Spinal cord (tissue), 10 donors: Measurements from ENCODE around the gene PLA2G4F. TPM values are rescaled to one million over a fixed set of nuclear protein-coding genes. Genes with fewer than 3 reads are reported as not detected.

Source experiments
- DNase-seq, 6 donors: peaks; one replicate each; pipeline versions ENCODE4 v3.0.0 to v3.0.0-alpha.2; 2013 to 2015; ENCODE audit warnings: low spot score in 6 of 6, low read depth in 4 of 6
- H3K27ac ChIP-seq: one replicate; pipeline ENCODE4 v1.5.1; 2013; ENCODE audit warnings: low read depth, low read length, control low read depth
- H3K27me3 ChIP-seq: one replicate; pipeline ENCODE4 v1.6.1; 2013; ENCODE audit warnings: low read length; ENCODE audit not compliant: control insufficient read depth, insufficient read depth
- H3K36me3 ChIP-seq: one replicate; pipeline ENCODE4 v1.6.1; 2013; ENCODE audit warnings: low read length; ENCODE audit not compliant: control insufficient read depth, insufficient read depth
- H3K4me1 ChIP-seq: one replicate; pipeline ENCODE4 v1.6.1; 2013; ENCODE audit warnings: low read length; ENCODE audit not compliant: control insufficient read depth, insufficient read depth
- H3K4me3 ChIP-seq: one replicate; pipeline ENCODE4 v1.5.1; 2013; ENCODE audit warnings: low read depth, low read length, control low read depth
- H3K9me3 ChIP-seq: one replicate; pipeline ENCODE4 v1.6.1; 2013; ENCODE audit warnings: low read length; ENCODE audit not compliant: control insufficient read depth, insufficient read depth
- WGBS: methylation state at CpG from one replicate; pipeline ENCODE4 v1.1.5; 2013; ENCODE audit warnings: missing lambda C conversion rate; ENCODE audit not compliant: insufficient coverage; 5-methylcytosine and 5-hydroxymethylcytosine counted together
- polyA plus RNA-seq, 2 donors: library from polyadenylated mRNA; unstranded; fragments of 120-200 nt; gene quantifications; one replicate each; pipeline ENCODE4 v1.2.1, GENCODE V29; 2013; ENCODE audit not compliant: insufficient read length in 2 of 2
- total RNA-seq, 2 donors: library from RNA; depleted of rRNA in 1 of 2; stranded (reverse); fragments of 120-200 nt in 1 of 2; fragments of >200 nt in 1 of 2; gene quantifications; one replicate each; pipeline versions ENCODE4 v1.2.3 to v1.2.4, GENCODE V29; 2013 to 2014
- donor health status: healthy.

The PLA2G4F gene
- total and polyA plus RNA-seq, 4 donors, result 0.11 to 0.25 (median 0.21) TPM; not detected in 1

- no peak for DNase-seq
- whole genome bisulfite sequencing, result 79% methylated on average over 14 of the region's 17 CpGs
- H3K36me3 ChIP-seq, result no peaks in the 10 kb centered on the region
Measured at GRCh38 chr15:42150219-42150970, 6.0 kb downstream of the PLA2G4F start.

GRCh38 chr15:42149493-42150218 lies 6.8 kb downstream of the PLA2G4F start:
- Histone ChIP-seq H3K27ac (no peak overlapping the region), H3K27me3 (no peaks in the 10 kb centered on the region), H3K4me3 (no peak overlapping the region), H3K9me3 (no peaks in the 10 kb centered on the region), H3K4me1 (peaks cover 25% of the 10 kb centered on the region), H3K36me3 (no peaks in the 10 kb centered on the region)
- WGBS, result 87% methylated on average over 14 of the region's 14 CpGs
- DNase-seq, result no peak

More at GRCh38 chr15:42150219-42150970, 6.0 kb downstream of the PLA2G4F start:
- H3K4me1 ChIP-seq, result peaks cover 26% of the 10 kb centered on the region
- H3K27ac ChIP-seq, result no peak overlapping the region
- no peak overlapping the region for H3K4me3 ChIP-seq
- H3K9me3 ChIP-seq, result no peaks in the 10 kb centered on the region
- no peaks in the 10 kb centered on the region for H3K27me3 ChIP-seq

GRCh38 chr15:42148808-42149492 lies 7.5 kb downstream of the PLA2G4F start:
- no peak overlapping the region for H3K27ac ChIP-seq
- H3K4me1 ChIP-seq, result peaks cover 18% of the 10 kb centered on the region
- no peaks in the 10 kb centered on the region for H3K36me3 ChIP-seq
- no peak overlapping the region for H3K4me3 ChIP-seq
- 79% methylated on average over 12 of the region's 12 CpGs for WGBS
- H3K27me3 ChIP-seq, result no peaks in the 10 kb centered on the region
- no peaks in the 10 kb centered on the region for H3K9me3 ChIP-seq
- no peak for DNase-seq

- no peak for DNase-seq
- Histone ChIP-seq H3K36me3 (no peaks in the 10 kb centered on the region), H3K27me3 (no peaks in the 10 kb centered on the region), H3K4me3 (no peak overlapping the region), H3K4me1 (peaks cover 13% of the 10 kb centered on the region), H3K27ac (no peak overlapping the region), H3K9me3 (no peaks in the 10 kb centered on the region)
- WGBS, result 91% methylated on average over 4 of the region's 4 CpGs
Measured at GRCh38 chr15:42147431-42147735, 9.1 kb downstream of the PLA2G4F start.

GRCh38 chr15:42146551-42147430 lies 9.6 kb downstream of the PLA2G4F start:
- 82% methylated on average over 13 of the region's 24 CpGs for WGBS
- Histone ChIP-seq H3K27me3 (no peaks in the 10 kb centered on the region), H3K27ac (no peak overlapping the region), H3K4me1 (peaks cover 8% of the 10 kb centered on the region), H3K4me3 (no peak overlapping the region), H3K36me3 (no peaks in the 10 kb centered on the region), H3K9me3 (no peaks in the 10 kb centered on the region)
- DNase-seq, result no peak

- WGBS, result 83% methylated on average over 22 of the region's 29 CpGs
- Histone ChIP-seq H3K27me3 (no peaks in the 10 kb centered on the region), H3K27ac (no peak overlapping the region), H3K4me1 (no peaks in the 10 kb centered on the region), H3K9me3 (no peaks in the 10 kb centered on the region), H3K36me3 (no peaks in the 10 kb centered on the region), H3K4me3 (no peak overlapping the region)
- no peak for DNase-seq
Measured at GRCh38 chr15:42145546-42146455, 10.6 kb downstream of the PLA2G4F start.

- Histone ChIP-seq H3K4me3 (no peak overlapping the region), H3K27me3 (no peaks in the 10 kb centered on the region), H3K36me3 (no peaks in the 10 kb centered on the region), H3K9me3 (no peaks in the 10 kb centered on the region), H3K27ac (no peak overlapping the region), H3K4me1 (no peaks in the 10 kb centered on the region)
- WGBS, result 79% methylated on average over 9 of the region's 9 CpGs
- no peak for DNase-seq
Measured at GRCh38 chr15:42144841-42145375, 11.5 kb downstream of the PLA2G4F start.

- whole genome bisulfite sequencing, result 87% methylated on average over 18 of the region's 18 CpGs
- no peak for DNase-seq
- no peaks in the 10 kb centered on the region for H3K4me1 ChIP-seq
Measured at GRCh38 chr15:42143866-42144625, 12.4 kb downstream of the PLA2G4F start.

More at GRCh38 chr15:42143866-42144625, 12.4 kb downstream of the PLA2G4F start:
- Histone ChIP-seq H3K4me3 (no peak overlapping the region), H3K9me3 (no peaks in the 10 kb centered on the region), H3K36me3 (no peaks in the 10 kb centered on the region), H3K27ac (no peak overlapping the region), H3K27me3 (no peaks in the 10 kb centered on the region)
